Fibroblast of skin of scalp (primary cell): ENCODE measurements around the gene UNC13A.

Experiments used
- DNase-seq: peaks from one replicate; pipeline ENCODE4 v3.0.0-alpha.2; 2013

Gene UNC13A

DNA sequence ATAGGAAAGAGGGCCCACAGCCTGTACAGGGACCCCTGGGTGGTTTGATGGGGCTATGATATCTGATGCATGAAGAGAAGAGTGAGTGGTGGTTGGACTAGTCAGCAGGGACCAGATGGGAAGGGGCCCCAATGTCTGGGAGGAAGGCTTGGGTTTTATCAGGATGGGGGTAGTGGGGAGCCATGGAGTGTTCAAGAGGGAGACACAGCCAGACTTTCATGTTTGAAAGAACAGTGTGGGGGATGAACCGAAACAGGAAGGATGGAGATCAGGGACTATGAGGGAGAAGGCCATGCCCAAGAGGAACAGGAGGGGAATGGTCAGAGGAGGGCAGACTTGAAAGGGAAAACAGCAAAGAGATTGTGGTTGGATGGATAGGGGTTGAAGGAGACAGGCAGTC lies 63.1 kb downstream of the UNC13A start:
- no peak for DNase-seq

DNA sequence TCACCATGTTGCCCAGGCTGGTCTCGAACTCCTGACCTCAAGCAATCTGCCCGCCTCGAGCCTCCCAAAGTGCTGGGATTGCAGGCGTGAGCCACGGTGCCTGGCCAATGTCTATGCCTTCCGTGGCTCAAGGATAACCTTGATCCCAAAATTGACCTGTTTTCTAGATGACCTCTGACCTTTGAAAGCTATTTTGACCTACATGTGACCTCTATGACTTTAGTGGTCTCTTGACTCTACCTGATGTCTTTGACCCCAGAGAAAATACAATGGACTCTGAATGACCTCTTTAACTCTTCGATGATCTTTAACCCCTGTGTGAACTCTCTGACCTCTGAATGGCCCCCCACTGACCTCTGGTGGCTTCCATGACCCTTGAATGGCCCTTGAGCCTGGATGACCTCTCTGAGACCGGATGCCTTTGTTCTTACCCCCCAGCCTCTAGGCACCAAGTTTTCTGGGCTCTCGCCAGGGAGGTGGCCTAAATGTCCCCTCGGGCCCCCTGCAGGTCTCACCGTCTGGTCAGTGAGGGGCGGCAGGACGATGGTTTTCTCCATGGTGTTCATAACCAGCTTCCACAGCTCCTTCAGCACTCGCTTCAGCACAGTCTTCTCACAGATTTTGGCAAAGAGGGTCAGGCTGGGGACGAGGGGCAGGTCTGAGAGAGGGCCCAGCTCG lies 63.7 kb downstream of the UNC13A start:
- DNase-seq, result no peak

DNA sequence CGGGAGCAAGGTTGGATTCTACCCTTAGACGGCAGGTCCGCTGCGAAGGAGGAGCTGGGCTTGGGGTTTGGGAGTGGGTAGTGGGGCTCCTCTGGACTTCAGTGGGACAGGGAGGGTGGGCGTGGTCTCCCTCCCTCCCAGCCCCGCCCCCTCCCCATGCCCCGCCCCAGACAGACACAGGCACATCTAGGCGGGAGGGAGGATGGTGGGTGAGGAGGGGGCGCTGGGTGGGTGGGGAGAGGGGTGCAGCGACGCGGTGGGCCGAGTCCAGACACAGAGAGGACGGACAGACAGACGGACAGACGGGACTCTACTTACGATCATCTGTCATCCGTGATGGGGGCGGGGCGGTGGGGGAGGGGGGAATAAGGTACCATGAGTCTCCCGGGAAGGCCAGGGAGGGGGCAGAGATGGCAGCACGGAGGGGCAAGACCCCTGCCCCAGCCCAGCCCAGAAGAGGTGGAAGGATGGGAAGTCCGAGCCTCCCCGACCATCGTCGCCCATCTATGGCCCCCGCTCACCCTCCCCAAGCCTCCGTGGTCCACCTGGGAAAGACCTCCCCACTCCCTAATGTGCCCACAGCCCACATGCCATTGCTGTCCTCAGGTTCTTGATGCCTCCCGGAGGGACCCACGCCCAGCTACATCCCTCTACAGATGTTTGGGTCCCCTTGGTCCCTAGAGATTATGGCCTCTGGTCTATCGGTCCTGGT lies 64.8 kb downstream of the UNC13A start:
- no peak for DNase-seq

DNA sequence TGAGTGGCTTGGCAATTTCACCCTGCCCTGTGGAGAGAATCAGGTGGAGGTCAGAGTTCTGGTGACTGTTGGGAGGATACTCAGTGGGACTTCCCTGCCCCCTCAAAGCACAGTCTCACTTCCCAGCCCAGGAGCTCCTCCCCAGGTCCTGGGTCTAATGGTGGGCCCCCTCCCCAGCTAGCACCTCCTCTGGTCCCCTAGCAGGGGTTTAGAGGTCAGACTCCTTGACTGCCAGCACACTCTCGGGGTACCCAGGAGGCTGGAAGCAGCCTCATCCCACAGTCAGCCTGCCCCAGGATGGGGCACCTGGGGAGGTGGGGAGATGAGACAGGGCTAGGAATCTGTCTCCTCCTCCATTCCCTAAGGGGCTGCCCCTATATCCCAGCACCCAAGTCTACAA lies 67.5 kb downstream of the UNC13A start:
- DNase-seq, result no peak

DNA sequence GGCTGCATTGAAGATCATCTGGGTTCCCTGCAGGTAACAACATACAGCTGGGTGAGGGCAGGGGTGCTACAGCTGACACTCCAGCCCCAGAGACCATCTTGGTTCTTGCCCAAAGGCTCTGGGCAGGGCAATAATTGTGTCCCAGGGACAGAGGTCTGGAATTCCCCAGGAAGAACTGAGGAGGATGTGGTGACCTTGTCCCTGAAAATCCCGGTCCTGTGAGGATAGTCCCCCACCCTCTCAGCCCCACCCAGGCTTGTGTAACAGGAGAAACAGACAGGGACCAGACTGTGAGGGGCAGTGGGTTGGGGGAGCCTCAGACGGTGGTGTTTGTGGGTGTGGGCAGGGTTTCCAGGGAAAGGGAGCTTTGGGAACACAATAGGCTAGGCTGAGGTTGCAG lies 69.2 kb downstream of the UNC13A start:
- DNase-seq, result no peak

DNA sequence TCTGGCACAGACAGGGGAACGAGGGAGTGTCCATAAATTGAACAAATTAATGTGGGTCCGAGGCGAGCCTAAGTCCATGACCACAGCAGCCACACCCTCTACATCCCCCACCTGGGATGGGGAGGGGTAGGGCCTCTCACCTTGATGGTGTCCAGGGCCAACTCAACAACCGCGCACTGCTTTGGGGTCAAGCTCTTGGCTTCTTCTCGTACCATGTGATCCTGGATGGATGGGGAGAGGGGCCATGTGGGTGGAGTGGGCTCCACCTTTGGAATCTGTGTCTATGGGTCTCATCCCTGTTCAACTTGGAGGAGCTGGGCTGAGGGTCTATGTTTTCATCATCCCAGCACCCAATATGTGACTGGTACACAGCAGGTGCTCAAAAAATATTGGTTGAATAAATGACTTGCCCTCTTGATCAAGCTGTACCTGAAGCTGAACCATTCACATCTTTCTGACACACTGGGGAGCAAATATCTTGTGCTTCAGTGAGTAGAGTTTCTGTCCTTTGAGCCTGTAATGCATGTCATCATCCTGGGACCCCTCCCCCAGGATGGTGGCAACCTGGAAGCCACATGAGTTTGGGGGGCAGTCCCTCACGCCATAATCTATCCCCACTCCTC lies 69.8 kb downstream of the UNC13A start:
- DNase-seq, result no peak

DNA sequence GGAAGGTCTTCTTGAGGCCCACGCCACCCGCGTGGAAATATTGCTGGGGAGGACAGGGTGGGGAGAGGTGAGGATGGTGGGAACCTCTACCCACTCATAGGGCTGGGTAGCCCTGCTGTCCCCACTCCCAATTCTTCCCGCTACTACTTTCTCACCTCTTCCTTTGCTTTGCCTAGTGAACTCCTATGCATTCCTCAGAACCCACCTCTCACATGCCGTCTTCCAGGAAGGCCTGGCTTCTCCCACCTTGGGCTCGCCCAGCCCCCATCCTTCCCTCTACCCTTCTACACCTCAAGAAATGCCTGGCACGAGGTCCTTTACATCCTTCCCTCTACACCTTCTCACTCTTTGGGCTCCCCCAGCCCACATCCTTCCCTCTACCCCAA lies 70.4 kb downstream of the UNC13A start:
- DNase-seq, result no peak

DNA sequence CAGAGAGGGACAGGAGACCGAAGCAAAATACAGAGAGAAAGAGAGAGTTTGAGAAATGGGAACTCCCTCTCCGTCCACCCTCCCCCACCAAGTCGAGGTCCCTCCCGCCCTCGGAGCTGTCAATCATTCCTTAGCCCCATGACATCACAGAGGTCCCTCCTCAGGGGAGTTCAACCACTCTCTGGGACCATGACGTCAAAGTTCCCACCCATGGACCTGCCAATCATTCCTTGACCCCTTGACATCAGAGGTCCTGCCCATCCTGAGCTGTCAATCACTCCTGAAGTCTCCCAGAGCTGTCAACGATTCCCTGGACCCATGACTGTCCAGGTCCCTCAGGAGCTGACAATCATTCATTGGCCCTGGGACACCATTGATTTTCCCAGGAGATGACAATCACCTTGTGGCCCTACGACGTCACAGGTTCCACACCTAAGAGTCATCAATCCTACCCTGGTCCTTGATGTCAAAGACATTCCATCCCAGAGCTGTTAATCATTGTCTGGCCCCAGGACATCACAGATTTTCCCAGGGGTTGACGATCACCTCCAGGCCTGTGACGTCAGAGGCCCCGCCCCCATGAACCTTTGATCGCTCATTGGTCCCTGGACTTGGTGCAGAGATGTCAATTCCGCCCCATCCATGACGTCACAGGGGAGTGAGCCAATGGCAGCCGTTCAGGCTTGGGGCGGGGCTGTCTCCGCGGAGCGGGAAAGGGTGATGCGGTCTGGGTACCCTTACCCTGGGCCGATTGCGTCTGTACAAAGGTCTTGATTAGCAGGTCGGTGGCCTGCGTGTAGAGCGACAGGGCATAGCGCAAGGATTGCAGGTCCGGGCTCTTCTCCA lies 71.0 kb downstream of the UNC13A start:
- DNase-seq, result peak; percentile 10

DNA sequence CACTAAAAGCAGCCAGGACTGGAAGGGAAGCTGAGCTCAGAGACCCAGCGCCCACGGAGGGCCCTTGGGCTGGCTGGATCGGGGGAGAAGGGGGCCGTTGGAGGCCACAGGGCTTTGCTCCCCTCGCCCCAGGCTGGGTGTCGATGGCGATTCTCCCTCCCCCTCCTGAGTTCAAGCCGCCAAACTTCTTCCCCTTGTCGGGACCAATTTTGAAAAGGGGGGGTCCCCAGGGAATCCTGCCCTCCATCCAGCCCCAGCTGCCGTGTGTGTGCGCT lies 71.5 kb downstream of the UNC13A start:
- no peak for DNase-seq

DNA sequence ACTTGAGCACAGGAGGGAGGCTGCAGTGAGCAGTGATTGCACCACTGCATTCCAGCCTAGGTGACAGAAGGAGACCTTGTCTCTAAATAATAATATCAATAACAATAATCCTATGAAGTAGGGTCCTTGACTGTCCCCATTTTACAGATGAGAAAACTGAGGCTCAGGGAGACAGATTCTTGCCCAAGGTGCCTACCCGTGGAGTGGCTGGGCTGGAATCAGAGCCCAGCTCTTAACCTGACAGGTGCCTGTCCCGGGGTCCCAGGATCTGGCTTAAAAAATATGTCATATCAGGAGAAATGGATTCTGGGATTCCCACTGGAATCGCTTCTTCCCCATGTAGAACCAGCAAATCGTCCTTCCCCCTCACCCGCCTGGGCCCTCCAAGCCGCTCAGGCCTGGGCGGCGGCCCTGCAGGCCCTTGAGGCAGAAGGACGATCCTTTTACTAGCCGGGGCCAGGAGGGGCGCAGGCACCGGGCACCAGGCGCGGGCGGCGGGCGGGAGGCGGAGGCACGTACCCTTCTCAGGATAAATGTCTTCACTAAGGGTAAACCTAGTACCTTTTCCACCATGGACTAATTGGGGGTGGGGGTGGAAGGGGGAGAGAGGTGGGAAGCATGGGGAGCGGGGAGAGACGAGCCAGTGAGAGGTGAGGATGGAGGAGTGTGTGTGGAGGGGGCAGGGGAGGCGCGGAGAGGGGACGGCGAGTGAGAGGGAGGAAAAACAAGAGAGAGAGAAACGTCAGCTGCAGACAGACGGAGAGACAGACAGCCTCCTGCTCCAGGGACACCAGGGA lies 72.1 kb downstream of the UNC13A start:
- DNase-seq, result no peak

DNA sequence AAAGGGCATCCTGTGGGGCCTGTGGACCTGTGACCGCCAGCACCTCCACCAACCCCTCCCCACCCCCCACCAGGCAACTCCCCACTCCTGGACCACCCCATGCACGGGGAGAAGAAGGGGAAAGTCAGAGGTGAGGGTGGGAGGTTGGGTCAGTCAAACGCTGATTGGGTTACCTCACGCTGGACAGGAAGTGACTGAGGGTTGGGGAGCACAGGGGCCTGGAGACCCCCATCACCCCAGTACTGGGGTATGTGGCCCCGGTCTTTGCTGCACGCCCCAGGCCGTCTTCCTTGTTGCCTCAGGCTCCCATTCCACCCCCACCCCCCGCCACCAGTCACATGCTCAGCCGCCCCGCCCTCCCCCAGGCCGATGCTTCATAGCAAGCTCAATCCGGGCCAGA lies 73.7 kb downstream of the UNC13A start:
- no peak for DNase-seq

DNA sequence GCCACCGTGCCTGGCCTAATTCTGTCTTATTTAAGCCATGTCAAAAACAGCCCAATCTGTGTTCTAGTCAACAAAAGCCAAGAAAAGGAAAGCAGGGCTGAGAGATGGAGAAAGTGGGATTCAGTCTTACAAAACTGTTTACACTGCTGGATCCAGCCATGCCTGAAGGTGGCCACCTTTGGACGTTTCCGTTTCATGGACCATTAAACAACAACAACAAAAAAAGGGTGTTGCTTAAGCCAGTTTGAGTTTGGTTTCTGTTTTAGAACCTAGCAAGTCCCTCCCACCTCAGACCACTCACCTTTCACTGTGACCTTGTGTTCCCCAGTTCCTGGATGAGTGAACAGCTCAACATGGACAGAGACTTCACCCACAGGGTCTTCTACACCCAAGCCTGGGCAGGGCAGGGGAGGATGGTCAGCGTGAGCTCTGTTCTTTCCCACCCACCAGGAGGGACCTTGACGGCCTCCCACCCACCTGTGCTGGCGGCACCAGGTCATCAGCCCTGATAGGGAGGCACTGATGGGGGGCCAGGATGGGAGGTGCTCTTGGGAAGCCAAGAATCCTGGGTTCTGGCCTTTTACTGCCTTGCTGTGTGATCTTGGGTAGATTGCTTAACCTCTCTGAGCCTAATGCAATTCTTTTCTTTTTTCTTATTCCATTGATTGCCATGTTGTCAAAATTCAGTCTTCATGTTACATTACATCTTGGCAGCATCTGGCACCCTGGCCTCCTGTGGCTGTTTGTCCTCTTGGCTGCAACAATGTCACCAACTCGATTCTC lies 76.5 kb downstream of the UNC13A start:
- DNase-seq, result no peak

DNA sequence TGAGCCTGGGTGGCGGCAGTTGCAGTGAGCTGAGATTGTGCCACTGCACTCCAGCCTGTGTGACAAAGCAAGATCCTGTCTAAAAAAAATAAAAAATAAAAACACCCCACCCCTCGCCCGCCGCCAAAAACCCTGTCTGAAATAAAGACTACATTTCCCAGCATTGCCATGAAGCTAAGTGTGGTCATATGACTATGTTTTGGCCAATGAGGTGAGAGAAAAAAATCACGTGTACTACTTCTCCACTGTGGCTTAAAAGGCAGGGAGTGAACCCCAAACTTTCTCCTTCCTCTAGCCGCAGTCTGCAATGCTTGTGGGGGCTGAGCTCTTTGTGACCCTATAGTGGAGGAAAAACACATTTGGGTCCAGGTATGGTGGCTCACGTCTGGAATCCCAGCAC lies 77.8 kb downstream of the UNC13A start:
- no peak for DNase-seq

DNA sequence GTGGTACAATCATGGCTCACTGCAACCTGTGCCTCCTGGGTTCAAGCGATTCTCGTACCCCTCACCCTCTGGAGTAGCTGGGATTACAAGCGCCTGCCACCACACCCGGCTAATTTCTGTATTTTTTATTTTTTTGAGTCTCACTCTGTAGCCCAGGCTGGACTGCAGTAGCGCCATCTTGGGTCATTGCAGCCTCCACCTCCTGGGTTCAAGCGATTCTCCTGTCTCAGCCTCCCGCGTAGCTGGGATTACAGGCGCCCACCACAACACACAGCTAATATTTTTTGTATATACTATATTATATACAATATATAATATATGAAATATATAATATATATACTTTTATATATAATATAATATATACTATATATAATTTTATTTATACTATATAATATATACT lies 80.2 kb downstream of the UNC13A start:
- DNase-seq, result no peak

DNA sequence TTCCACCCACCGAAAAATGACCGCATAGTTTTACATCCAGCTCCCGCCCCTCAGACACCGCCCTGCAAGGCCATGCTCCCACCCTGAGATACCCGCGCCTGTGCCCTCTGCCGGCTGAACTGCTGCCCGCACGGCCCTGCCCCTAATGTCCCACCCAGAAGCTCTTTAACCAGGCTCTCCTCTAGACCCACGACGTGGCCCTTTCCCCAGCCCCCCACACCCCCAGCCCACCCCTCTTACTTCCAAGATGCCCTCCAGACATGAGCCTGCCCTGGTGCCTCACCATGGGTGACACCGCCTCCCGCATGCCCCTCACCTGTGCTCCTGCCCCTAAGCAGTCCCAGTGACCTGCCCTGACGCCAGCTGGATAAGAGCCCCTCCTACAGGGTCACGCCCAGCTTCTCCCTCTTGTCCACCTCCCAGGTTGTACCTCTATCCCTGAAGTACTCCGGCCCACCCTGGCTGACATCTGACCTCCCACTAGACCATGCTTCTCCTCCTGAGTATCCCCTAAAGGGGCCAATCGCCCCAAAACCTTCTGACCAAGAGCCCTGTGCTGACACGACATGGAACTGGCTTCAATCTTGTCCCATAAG lies 81.5 kb downstream of the UNC13A start:
- no peak for DNase-seq

DNA sequence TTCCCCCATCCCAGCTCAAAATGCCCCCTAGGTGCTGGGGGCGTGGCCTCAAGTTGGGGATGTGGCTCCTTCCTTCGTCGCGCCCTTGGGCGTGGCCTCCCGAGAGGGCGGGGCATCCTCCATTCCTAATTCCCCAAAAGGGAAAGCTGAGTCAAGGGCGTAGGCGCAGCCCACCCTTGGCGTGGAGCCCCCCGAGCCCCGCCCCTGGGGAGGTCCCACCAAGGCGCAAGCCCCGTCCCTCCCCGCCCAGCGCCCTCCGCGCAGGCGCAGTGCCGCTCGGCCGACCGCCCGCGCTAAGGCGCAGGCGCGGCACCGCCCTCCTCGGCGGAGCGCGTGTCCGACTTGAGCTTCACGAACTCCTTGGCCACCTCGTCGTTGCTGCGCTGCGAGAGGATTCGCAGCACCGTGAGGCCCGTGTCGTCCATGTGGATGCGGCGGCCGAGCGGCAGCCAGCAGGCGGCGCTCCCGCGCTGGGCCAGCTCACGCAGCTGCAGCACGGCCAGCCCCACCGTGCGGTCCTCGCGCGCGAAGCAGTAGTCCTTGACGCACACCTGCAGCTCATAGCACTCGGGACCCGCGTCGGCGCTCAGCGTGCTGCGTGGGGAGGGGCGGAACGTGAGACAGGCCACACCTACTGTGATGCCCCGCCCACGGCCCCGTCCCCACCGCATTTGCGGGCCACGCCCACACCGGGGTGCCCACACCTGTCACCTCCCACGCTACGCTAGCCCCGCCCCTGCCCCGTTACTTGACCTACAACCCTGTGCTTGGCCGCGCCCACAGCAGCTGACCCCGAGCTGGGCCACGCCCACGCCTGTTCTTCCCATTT lies 82.2 kb downstream of the UNC13A start:
- DNase-seq, result peak; percentile 88

DNA sequence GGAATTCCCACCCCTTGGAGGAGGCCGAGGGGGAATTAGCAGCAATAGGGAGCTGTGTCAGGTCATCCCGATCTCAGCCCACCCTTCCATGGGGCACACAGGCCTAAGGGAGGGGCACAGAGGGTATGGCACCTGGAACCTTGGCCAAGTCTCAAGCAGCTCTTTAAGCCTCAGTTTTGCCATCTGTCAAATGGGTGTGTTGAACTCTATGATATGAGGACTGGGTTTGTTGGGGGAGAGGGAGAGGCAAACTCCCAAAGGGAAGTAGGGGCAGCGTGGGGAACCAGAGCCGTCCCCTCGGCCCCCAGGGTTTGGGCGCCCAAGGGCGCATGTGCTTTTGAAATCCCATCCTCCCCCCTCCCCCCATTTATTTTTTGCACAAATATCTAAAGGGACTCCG lies 83.0 kb downstream of the UNC13A start:
- no peak for DNase-seq

DNA sequence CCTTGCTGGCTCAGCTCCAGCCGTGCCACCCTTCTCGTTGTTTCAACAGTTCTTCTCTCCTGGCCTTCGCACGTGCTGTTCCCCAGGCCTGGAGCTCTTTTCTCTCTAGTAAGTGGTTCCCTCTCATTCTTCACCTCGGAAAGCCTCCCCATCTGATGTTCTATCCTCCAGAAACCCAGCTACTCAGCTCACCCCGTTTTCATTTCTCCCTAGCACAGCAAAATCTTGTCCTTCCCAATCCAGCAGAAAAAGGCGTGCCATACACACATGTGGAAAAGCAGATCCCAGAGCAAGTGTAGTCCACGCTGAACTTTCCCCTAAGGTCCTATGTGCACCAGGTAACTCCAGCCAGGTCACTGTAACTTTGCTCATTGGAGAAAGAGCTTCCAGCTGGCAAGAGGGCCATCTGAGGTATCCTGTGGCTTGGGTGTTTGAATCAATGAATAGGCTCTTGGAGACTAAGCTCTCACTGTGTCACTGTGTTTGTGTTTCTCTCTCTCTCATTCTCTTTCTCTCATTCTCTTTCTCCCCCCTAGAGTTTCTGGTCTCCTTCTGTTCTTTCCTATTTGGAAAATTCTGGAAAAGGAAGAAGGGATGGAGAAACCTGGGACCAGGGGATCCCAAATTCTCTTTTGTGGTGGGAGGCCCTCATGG lies 83.7 kb downstream of the UNC13A start:
- no peak for DNase-seq

DNA sequence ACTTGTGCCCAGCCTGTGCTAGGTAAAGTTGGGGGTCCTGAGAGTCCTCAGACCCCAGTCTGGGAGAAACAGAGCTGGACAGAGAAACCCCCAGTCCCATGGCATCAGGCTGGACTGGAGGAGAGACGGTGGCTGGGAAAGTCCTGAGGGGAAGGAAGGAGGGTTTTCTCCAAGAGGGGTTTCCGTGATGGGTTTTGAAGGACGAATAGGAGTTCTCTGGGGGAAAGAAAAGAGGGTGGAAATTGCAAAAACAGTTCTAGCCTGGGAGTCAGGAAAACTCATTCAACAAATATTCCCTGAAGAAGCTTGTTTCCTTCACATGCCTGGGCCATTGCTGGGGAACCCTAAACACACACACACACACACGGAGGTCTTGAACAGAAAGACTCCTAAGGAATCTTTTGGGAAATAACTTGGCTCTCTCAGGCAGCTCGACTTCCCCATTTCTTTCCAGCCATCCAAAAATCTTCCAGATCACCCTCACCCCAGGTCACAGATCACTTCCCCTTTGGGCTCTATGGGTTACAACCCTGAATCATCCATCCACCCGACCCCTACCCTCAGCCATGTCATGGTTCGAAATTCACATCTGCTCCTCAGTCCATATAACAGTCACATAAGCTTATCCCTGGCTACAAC lies 85.2 kb downstream of the UNC13A start:
- no peak for DNase-seq
